ENCODE results near the gene HARBI1.

The HARBI1 gene

GRCh38 chr11:46637546-46637945 lies 20.5 kb upstream of the HARBI1 start:
- no peak for DNase-seq (ENCODE audit: low read depth, low spot score)
- H3K4me3 ChIP-seq (ENCODE audit: low read length): no peak overlapping the region

GRCh38 chr11:46635557-46636139 lies 18.6 kb upstream of the HARBI1 start:
- no peak overlapping the region for H3K4me3 ChIP-seq (ENCODE audit: low read length)
- DNase-seq (ENCODE audit: low read depth, low spot score): no peak

GRCh38 chr11:46633291-46634217 lies 16.5 kb upstream of the HARBI1 start:
- no peak overlapping the region for H3K4me3 ChIP-seq (ENCODE audit: low read length)
- DNase-seq (ENCODE audit: low read depth, low spot score): no peak

GRCh38 chr11:46632502-46632901 lies 15.5 kb upstream of the HARBI1 start:
- no peak for DNase-seq (ENCODE audit: low read depth, low spot score)
- H3K4me3 ChIP-seq (ENCODE audit: low read length): no peak overlapping the region

DNA sequence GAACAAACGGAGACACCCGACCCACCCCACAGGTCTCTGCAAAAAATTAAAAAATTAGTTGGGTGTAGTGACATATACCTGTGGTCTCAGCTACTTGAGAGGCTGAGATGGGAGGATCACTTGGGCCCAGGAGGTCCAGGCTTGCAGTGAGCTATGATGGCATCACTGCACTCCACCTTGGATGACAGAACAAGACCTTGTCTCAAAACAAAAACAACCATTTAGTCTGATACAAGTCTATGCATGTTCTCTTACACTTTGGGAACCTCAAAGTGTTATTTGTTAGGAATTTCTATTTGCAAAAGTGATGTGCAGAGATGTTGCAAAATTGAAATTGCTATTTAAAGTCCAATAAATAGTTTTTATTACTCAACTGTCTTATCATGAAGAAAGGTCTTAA lies 14.6 kb upstream of the HARBI1 start:
- no peak for DNase-seq (ENCODE audit: low read depth, low spot score)
- no peak overlapping the region for H3K4me3 ChIP-seq (ENCODE audit: low read length)

GRCh38 chr11:46630237-46630636 lies 13.2 kb upstream of the HARBI1 start:
- no peak overlapping the region for H3K4me3 ChIP-seq (ENCODE audit: low read length)
- no peak for DNase-seq (ENCODE audit: low read depth, low spot score)

DNA sequence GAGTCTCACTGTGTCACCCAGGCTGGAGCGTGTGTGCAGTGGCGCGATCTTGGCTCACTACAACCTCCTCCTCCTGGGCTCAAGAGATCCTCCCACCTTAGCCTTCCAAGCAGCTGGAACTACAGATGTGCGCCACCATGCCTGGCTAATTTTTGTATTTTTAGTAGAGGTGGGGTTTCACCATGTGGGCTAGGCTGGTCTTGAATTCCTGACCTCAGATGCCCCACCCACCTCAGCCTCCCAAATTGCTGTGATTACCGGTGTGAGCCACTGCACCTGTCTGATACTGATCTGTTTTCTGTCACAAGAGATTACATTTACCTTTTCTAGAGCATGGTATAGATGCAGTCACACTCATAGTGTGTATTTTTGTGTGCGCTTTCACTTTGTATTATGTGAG lies 11.9 kb upstream of the HARBI1 start:
- DNase-seq (ENCODE audit: low read depth, low spot score): no peak

GRCh38 chr11:46625406-46625805 lies 8.4 kb upstream of the HARBI1 start:
- DNase-seq (ENCODE audit: low read depth, low spot score): no peak
- H3K4me3 ChIP-seq (ENCODE audit: low read length): no peak overlapping the region

More for the DNA sequence above, 11.9 kb upstream of the HARBI1 start:
- no peak overlapping the region for H3K4me3 ChIP-seq (ENCODE audit: low read length)

DNA sequence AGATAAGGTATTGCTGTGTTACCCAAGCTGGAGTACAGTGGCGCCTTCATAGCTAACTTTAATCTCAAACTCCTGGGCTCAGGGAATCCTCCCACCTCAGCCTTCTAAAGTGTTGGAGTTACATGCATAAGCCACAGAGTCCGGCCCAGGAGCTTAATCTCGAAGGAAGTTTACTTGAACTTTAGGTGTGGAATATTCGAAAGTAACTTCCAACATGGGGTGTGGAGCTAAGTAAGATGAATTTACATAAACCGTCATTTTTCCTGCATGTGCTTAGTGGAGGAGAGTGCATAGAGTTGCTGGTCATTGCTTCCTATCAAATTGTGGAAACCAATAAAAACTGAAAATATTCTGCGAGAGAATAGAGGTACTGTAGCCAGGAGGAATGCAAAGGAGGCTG lies 1.8 kb upstream of the HARBI1 start:
- no peak for DNase-seq (ENCODE audit: low read depth, low spot score)
- H3K4me3 ChIP-seq (ENCODE audit: low read length): peak overlapping the region; percentile 68

DNA sequence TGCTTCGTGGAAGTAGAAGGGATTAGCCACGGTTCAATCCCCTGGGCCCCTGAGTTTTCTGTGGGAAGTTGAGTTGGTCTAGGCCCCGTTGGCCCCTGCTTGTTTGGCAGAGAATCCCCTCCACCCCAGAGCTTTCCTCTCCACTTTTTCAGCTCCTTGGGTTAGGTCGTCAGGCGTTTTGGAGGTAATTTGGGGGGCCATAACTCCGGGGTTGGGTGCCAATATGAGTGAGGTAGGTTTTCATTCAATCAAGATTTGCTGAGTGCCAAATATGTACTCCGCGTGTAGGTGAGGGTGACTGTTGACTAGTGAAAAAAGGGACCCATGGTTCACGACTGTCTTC lies 916 bp upstream of the HARBI1 start:
- H3K4me3 ChIP-seq (ENCODE audit: low read length): peak overlapping the region; percentile 68
- DNase-seq (ENCODE audit: low read depth, low spot score): no peak

DNA sequence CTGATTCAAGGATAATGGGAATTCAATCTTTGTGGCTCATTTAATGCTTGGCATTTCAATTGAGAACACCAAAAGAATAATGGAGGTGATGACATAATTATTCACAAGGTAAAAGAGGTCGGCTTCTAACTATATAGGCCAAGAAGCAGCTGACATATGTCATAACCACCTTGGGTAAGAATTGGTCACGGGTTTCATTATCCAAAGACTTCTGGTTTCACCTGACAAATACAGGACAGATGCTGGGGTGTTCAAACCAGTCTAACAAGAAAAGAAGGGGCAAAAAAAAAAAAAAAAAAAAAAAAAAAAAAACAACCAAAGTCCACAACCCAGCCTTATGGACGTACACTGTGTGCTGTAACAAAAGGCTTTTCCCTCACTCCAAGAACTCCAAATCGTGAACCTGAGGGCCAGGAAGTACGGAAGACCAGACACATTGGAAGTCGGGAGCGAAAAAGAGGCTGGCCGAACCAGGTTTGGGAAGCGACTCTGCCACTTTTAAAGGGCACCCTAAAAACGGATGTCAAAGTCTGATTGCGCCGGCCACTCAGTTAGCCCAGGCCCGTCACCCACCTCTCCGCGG lies 385 bp downstream of the HARBI1 start:
- H3K4me3 ChIP-seq (ENCODE audit: low read length): peak overlapping the region; percentile 68
- DNase-seq (ENCODE audit: low read depth, low spot score): no peak

DNA sequence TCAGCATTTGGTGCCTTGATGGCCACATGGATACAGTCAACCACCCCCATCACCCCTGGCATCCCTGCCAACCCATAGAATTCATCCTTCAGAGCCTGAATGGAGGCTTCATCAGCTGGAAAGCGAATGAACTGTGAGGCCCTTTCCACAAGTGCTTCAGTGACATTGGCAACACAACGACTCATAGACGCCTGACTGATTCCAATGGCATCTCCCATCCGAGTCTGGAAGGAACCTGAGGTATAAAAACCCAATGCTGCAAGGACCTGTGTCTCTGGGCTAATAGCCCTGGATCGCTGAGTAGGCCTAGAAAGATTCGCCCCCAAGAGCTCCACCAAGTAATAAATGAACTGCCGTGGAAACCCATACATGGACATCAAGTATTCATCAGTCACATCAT lies 1.3 kb downstream of the HARBI1 start:
- no peak overlapping the region for H3K4me3 ChIP-seq (ENCODE audit: low read length)
- DNase-seq (ENCODE audit: low read depth, low spot score): no peak

DNA sequence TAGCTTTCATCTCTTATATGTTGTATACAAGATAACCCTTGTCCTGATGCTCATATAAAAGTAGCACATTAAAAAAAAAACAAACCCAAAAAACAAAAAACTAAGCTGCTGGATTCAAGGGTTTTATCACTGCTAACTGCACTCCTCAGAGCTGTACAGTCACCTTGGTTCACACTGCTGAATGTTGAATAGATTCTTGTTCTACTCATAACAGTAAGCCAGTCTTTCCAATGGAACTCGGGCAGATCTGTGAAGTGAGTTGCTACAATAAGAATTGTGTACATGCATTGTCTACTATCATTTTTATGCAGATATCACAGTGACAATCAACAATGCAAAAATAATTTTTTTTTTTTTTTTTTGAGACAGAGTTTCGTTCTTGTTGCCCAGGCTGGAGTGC lies 4.7 kb downstream of the HARBI1 start:
- no peak overlapping the region for H3K4me3 ChIP-seq (ENCODE audit: low read length)
- no peak for DNase-seq (ENCODE audit: low read depth, low spot score)

DNA sequence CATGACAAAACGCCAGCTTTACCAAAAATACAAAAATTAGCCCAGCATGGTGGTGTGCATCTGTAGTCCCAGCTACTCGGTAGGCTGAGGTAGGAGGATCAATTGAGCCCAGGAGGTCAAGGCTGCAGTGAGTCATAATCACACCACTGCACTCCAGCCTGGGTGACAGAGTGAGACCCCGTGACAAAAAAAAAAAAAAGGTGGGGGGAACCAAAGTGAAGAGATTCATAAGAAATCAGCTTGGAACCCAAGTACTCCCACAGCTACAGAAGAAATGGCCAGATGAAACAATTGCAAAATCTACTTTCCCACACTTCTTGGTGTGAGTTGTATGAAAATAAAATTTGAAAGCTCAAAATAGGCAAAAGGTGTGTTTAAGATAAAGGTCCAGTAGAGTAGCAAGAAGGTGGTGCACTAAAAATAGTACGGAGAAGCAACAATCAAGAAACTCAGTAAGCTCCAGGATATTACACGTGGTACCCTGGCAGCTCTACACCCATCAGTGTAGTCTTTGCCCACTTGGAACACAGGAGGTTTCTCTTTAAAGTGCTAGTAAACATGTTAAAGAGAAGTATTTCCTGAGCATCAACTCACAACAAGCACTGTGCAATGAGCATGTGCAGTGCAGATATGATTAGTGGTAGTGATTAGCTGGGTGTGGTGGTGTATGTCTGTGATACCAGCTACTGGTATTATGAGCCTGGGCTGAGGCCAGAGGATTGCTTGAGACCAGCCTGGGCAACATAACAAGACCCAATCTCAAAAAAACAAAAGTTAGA lies 5.3 kb downstream of the HARBI1 start:
- no peak for DNase-seq (ENCODE audit: low read depth, low spot score)
- H3K4me3 ChIP-seq (ENCODE audit: low read length): no peak overlapping the region

DNA sequence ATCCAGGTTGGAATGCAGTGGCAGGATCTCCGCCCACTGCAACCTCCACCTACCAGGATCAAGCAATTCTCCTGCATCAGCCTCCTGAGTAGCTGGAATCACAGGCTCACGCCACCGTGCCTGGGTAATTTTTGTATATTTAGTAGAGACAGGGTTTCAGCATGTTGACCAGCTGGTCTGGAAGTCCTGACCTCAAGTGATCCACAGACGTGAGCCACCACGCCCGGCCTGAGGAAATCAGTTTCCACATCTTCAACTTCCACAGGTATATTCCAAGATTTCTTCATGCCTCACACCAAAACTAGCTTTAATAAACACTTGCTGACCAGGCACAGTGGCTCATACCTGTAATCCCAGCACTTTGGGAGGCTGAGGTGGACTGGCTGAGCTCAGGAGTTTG lies 7.6 kb downstream of the HARBI1 start:
- DNase-seq (ENCODE audit: low read depth, low spot score): no peak

DNA sequence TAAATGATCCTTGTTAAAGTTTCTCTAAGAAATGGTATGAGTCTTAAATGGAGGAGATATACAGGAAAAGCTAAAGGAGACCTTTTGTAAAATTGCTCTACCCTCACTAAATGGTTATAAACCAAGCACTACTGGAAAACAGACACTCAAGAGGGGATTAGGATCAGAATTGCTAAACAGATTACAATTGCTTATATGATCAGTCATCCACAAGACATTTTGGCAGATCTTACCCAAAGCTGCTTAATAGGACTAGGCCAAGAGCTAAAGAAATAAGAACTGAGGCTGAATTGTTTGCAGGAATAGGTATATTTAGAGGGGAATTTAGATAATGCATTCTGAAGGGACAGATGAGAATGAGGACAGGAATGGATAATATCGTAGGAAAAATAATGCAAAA lies 9.5 kb downstream of the HARBI1 start:
- H3K4me3 ChIP-seq (ENCODE audit: low read length): no peak overlapping the region
- DNase-seq (ENCODE audit: low read depth, low spot score): no peak

More for the DNA sequence above, 7.6 kb downstream of the HARBI1 start:
- H3K4me3 ChIP-seq (ENCODE audit: low read length): no peak overlapping the region

DNA sequence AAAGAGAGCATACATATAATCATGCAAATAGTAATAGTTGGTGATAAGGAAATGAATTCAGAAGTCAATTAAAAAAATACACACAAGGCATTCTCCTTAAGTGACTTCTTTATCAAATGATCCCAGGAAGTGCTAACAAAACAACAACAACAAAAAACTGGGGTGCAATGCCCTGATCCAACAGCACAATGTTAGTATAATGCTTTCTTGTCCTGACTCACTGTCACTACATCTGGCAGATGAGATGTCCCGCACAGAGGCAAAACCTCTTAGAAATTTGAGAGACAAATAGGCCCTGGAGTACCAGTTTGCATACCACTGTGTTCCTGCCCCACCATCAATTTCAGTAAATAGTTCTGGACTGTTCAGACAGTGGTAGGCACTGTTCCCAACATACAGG lies 12.2 kb downstream of the HARBI1 start:
- no peak for DNase-seq (ENCODE audit: low read depth, low spot score)
- H3K4me3 ChIP-seq (ENCODE audit: low read length): no peak overlapping the region

GRCh38 chr11:46603704-46604308 lies 13.2 kb downstream of the HARBI1 start:
- no peak for DNase-seq (ENCODE audit: low read depth, low spot score)
- no peak overlapping the region for H3K4me3 ChIP-seq (ENCODE audit: low read length)

DNA sequence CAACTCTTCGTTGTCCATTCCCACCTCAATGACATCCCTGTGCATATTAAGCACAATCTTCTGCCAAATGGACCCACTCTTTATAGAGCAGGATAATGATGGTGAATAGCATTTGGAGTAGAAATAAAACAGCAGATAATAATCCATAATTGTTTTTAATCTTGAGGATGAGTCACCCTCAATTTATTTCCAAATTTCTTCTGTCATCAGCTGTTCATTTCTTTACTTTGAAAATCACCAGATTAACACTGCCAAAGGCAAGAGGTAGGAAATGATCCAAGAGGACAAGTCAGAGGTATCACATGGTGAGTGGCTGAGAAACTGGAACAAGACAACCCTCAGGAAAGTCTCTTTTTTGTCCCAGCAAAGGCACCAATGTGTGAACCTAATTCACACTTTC lies 15.9 kb downstream of the HARBI1 start:
- DNase-seq (ENCODE audit: low read depth, low spot score): no peak
- H3K4me3 ChIP-seq (ENCODE audit: low read length): no peak overlapping the region

Data from Jurkat, Clone E6-1 (cell line).